ENCODE results near the gene TAS2R31.
"Not testable (repeated sequence)": the region's sequence is repeated elsewhere in the genome, so short reads cannot be mapped to it uniquely, and the experiment has no call there.

TAS2R31 gene

GRCh38 chr12:11059784-11060183 is 28.6 kb upstream of the TAS2R31 start:
- no peak overlapping the region for H3K23ac ChIP-seq (ENCODE audit: low read depth, low read length, poor library complexity)
- no peak overlapping the region for H3K9ac ChIP-seq (ENCODE audit: low read depth, low read length, poor library complexity)
- no peak overlapping the region for H2BK12ac ChIP-seq (ENCODE audit: low read length)
- no peak overlapping the region for H3K4ac ChIP-seq (ENCODE audit: low read length)
- H3K4me3 ChIP-seq (ENCODE audit: low read length in 2 of 2), result no peak overlapping the region
- H3K79me1 ChIP-seq (ENCODE audit: low read depth, low read length), result peaks cover 4% of the 10 kb centered on the region
- no peak overlapping the region for H3K4me2 ChIP-seq (ENCODE audit: insufficient read depth, low read length, poor library complexity, severe bottlenecking)
- H2BK15ac ChIP-seq (ENCODE audit: low read length), result no peak overlapping the region
- H2BK120ac ChIP-seq (ENCODE audit: low read depth, low read length), result no peak overlapping the region
- H3K27ac ChIP-seq (replicated peaks; ENCODE audit: low read length), result no peak overlapping the region
- H2AFZ ChIP-seq (ENCODE audit: low read length), result no peak overlapping the region
- peaks cover 0 to 6% of the 10 kb centered on the region in 2 donors for H3K36me3 ChIP-seq (replicated peaks in 1 of 2; ENCODE audit: control insufficient read depth in 2 of 2, insufficient read depth in 2 of 2, low read length in 2 of 2)
- no peak overlapping the region for H4K91ac ChIP-seq (ENCODE audit: low read depth, low read length, poor library complexity)
- no peak overlapping the region for H3K14ac ChIP-seq (ENCODE audit: low read length)
- no peaks in the 10 kb centered on the region for H3K4me1 ChIP-seq (ENCODE audit: control insufficient read depth in 2 of 2, insufficient read depth in 1 of 2, low read depth in 1 of 2, low read length in 2 of 2)
- H3K9me3 ChIP-seq (replicated peaks in 1 of 2; ENCODE audit: control insufficient read depth in 2 of 2, insufficient read depth in 1 of 2, low read depth in 1 of 2, low read length in 2 of 2), result peaks cover 0 to 2% of the 10 kb centered on the region in 2 donors
- no peak overlapping the region for H3K18ac ChIP-seq (ENCODE audit: low read length)
- no peak overlapping the region for H4K8ac ChIP-seq (ENCODE audit: low read depth, low read length)
- no peak for DNase-seq (ENCODE audit: low spot score)
- no peak overlapping the region for H2BK5ac ChIP-seq (ENCODE audit: low read length)
- no peak overlapping the region for H2AK5ac ChIP-seq (ENCODE audit: low read depth, low read length)
- no peaks in the 10 kb centered on the region for H3K27me3 ChIP-seq (ENCODE audit: control insufficient read depth in 3 of 3, insufficient read depth in 3 of 3, low read depth in 1 of 3, low read length in 3 of 3)

GRCh38 chr12:11059041-11059440 is 27.8 kb upstream of the TAS2R31 start:
- Histone ChIP-seq H3K27me3 (ENCODE audit: control insufficient read depth in 3 of 3, insufficient read depth in 3 of 3, low read depth in 1 of 3, low read length in 3 of 3) (no peaks in the 10 kb centered on the region), H3K9me3 (replicated peaks in 1 of 2; ENCODE audit: control insufficient read depth in 2 of 2, insufficient read depth in 1 of 2, low read depth in 1 of 2, low read length in 2 of 2) (no peaks in the 10 kb centered on the region), H2BK5ac (ENCODE audit: low read length) (no peak overlapping the region), H3K4me1 (ENCODE audit: control insufficient read depth in 2 of 2, insufficient read depth in 1 of 2, low read depth in 1 of 2, low read length in 2 of 2) (no peaks in the 10 kb centered on the region), H3K4me3 (ENCODE audit: low read length in 2 of 2) (no peak overlapping the region), H4K91ac (ENCODE audit: low read depth, low read length, poor library complexity) (no peak overlapping the region), H2AFZ (ENCODE audit: low read length) (no peak overlapping the region), H3K14ac (ENCODE audit: low read length) (no peak overlapping the region), H3K36me3 (replicated peaks in 1 of 2; ENCODE audit: control insufficient read depth in 2 of 2, insufficient read depth in 2 of 2, low read length in 2 of 2) (peaks cover 0 to 6% of the 10 kb centered on the region in 2 donors), H2AK5ac (ENCODE audit: low read depth, low read length) (no peak overlapping the region), H3K4ac (ENCODE audit: low read length) (no peak overlapping the region), H2BK12ac (ENCODE audit: low read length) (no peak overlapping the region), H3K23ac (ENCODE audit: low read depth, low read length, poor library complexity) (no peak overlapping the region), H2BK120ac (ENCODE audit: low read depth, low read length) (no peak overlapping the region), H3K79me1 (ENCODE audit: low read depth, low read length) (peaks cover 4% of the 10 kb centered on the region), H2BK15ac (ENCODE audit: low read length) (no peak overlapping the region), H3K9ac (ENCODE audit: low read depth, low read length, poor library complexity) (no peak overlapping the region), H3K4me2 (ENCODE audit: insufficient read depth, low read length, poor library complexity, severe bottlenecking) (no peak overlapping the region), H3K18ac (ENCODE audit: low read length) (no peak overlapping the region), H3K27ac (replicated peaks; ENCODE audit: low read length) (no peak overlapping the region), H4K8ac (ENCODE audit: low read depth, low read length) (no peak overlapping the region)
- no peak for DNase-seq (ENCODE audit: low spot score)
- WGBS, 2 donors (ENCODE audit: extremely low coverage in 2 of 2, insufficient read length in 2 of 2, insufficient replicate concordance in 1 of 2), result no CpG with 5 or more reads among the region's 3 CpGs

GRCh38 chr12:11055306-11055705 is 24.1 kb upstream of the TAS2R31 start:
- no peak overlapping the region for H2BK5ac ChIP-seq (ENCODE audit: low read length)
- no peak overlapping the region for H2BK120ac ChIP-seq (ENCODE audit: low read depth, low read length)
- no peak overlapping the region for H4K91ac ChIP-seq (ENCODE audit: low read depth, low read length, poor library complexity)
- DNase-seq (ENCODE audit: low spot score), result no peak
- H3K79me1 ChIP-seq (ENCODE audit: low read depth, low read length), result peaks cover 4% of the 10 kb centered on the region
- no peak overlapping the region for H3K9ac ChIP-seq (ENCODE audit: low read depth, low read length, poor library complexity)
- H3K4ac ChIP-seq (ENCODE audit: low read length), result no peak overlapping the region
- no peak overlapping the region for H2BK15ac ChIP-seq (ENCODE audit: low read length)
- peaks cover 4 to 31% of the 10 kb centered on the region in 2 donors for H3K9me3 ChIP-seq (replicated peaks in 1 of 2; ENCODE audit: control insufficient read depth in 2 of 2, insufficient read depth in 1 of 2, low read depth in 1 of 2, low read length in 2 of 2)
- no CpG with 5 or more reads among the region's 2 CpGs for WGBS, 2 donors (ENCODE audit: extremely low coverage in 2 of 2, insufficient read length in 2 of 2, insufficient replicate concordance in 1 of 2)
- no peak overlapping the region for H3K4me2 ChIP-seq (ENCODE audit: insufficient read depth, low read length, poor library complexity, severe bottlenecking)
- no peaks in the 10 kb centered on the region for H3K27me3 ChIP-seq (ENCODE audit: control insufficient read depth in 3 of 3, insufficient read depth in 3 of 3, low read depth in 1 of 3, low read length in 3 of 3)
- H4K8ac ChIP-seq (ENCODE audit: low read depth, low read length), result no peak overlapping the region
- no peaks in the 10 kb centered on the region for H3K4me1 ChIP-seq (ENCODE audit: control insufficient read depth in 2 of 2, insufficient read depth in 1 of 2, low read depth in 1 of 2, low read length in 2 of 2)
- no peak overlapping the region for H3K23ac ChIP-seq (ENCODE audit: low read depth, low read length, poor library complexity)
- H3K36me3 ChIP-seq (replicated peaks in 1 of 2; ENCODE audit: control insufficient read depth in 2 of 2, insufficient read depth in 2 of 2, low read length in 2 of 2), result peaks cover 2 to 18% of the 10 kb centered on the region in 2 donors
- H2AFZ ChIP-seq (ENCODE audit: low read length), result no peak overlapping the region
- H3K27ac ChIP-seq (replicated peaks; ENCODE audit: low read length), result no peak overlapping the region
- H3K4me3 ChIP-seq (ENCODE audit: low read length in 2 of 2), result no peak overlapping the region
- no peak overlapping the region for H2AK5ac ChIP-seq (ENCODE audit: low read depth, low read length)
- no peak overlapping the region for H3K14ac ChIP-seq (ENCODE audit: low read length)
- no peak overlapping the region for H3K18ac ChIP-seq (ENCODE audit: low read length)
- H2BK12ac ChIP-seq (ENCODE audit: low read length), result no peak overlapping the region

- not testable (repeated sequence) for H3K18ac ChIP-seq (ENCODE audit: low read length); H2BK120ac ChIP-seq (ENCODE audit: low read depth, low read length); H2BK5ac ChIP-seq (ENCODE audit: low read length); H2BK12ac ChIP-seq (ENCODE audit: low read length); H4K91ac ChIP-seq (ENCODE audit: low read depth, low read length, poor library complexity); H3K9ac ChIP-seq (ENCODE audit: low read depth, low read length, poor library complexity); H3K79me1 ChIP-seq (ENCODE audit: low read depth, low read length); H4K8ac ChIP-seq (ENCODE audit: low read depth, low read length); H3K4me2 ChIP-seq (ENCODE audit: insufficient read depth, low read length, poor library complexity, severe bottlenecking); H3K23ac ChIP-seq (ENCODE audit: low read depth, low read length, poor library complexity); H3K4me3 ChIP-seq (ENCODE audit: low read length in 2 of 2); H2AFZ ChIP-seq (ENCODE audit: low read length); H2AK5ac ChIP-seq (ENCODE audit: low read depth, low read length); H3K4ac ChIP-seq (ENCODE audit: low read length); H3K14ac ChIP-seq (ENCODE audit: low read length); H2BK15ac ChIP-seq (ENCODE audit: low read length); H3K27ac ChIP-seq (replicated peaks; ENCODE audit: low read length); DNase-seq (ENCODE audit: low spot score); H3K27me3 ChIP-seq (ENCODE audit: control insufficient read depth in 3 of 3, insufficient read depth in 3 of 3, low read depth in 1 of 3, low read length in 3 of 3); H3K4me1 ChIP-seq (ENCODE audit: control insufficient read depth in 2 of 2, insufficient read depth in 1 of 2, low read depth in 1 of 2, low read length in 2 of 2)
- Histone ChIP-seq H3K9me3 (replicated peaks in 1 of 2; ENCODE audit: control insufficient read depth in 2 of 2, insufficient read depth in 1 of 2, low read depth in 1 of 2, low read length in 2 of 2) (peaks cover 4 to 37% of the 10 kb centered on the region in 2 donors), H3K36me3 (replicated peaks in 1 of 2; ENCODE audit: control insufficient read depth in 2 of 2, insufficient read depth in 2 of 2, low read length in 2 of 2) (peaks cover 4 to 37% of the 10 kb centered on the region in 2 donors)
- no CpG with 5 or more reads among the region's 7 CpGs for WGBS, 2 donors (ENCODE audit: extremely low coverage in 2 of 2, insufficient read length in 2 of 2, insufficient replicate concordance in 1 of 2)
Observed at GRCh38 chr12:11049806-11050531, 18.8 kb upstream of the TAS2R31 start.
